Measurements from ENCODE around the gene KAZN.

DNA sequence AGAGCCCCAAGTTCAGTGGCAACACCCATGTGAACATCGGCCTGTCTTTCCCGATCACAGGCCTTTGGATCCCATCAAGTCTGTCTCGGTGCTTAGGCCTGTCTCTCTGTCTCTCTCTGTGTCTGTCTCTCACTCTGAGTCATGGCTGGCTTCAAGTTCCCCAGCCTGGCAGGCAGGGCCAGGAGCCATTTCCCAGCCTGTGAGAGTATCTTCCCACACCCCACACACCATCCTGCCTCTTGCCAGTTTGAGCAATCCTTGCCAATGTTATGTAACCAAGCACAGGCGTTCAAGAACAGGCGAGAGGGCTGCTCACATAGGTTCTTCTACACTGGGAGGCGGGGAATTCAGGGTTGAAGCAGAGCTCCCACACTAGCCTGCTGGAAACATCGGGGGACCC is 485.1 kb downstream of the KAZN start:
- TF ChIP-seq, protein P1, sequence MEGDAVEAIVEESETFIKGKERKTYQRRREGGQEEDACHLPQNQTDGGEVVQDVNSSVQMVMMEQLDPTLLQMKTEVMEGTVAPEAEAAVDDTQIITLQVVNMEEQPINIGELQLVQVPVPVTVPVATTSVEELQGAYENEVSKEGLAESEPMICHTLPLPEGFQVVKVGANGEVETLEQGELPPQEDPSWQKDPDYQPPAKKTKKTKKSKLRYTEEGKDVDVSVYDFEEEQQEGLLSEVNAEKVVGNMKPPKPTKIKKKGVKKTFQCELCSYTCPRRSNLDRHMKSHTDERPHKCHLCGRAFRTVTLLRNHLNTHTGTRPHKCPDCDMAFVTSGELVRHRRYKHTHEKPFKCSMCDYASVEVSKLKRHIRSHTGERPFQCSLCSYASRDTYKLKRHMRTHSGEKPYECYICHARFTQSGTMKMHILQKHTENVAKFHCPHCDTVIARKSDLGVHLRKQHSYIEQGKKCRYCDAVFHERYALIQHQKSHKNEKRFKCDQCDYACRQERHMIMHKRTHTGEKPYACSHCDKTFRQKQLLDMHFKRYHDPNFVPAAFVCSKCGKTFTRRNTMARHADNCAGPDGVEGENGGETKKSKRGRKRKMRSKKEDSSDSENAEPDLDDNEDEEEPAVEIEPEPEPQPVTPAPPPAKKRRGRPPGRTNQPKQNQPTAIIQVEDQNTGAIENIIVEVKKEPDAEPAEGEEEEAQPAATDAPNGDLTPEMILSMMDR (IDR thresholded peaks at IDR 0.05; ENCODE audit: low read depth, low read length, poor library complexity, severe bottlenecking), result no peak
- TF ChIP-seq EZH2phosphoT487 (IDR thresholded peaks at IDR 0.05; ENCODE audit: borderline replicate concordance, low read length), result no peak
